Panc1 (cell line): Measurements from ENCODE around the gene TC2N.

Experiments used
- SIN3A ChIP-seq: IDR thresholded peaks from 2 replicates; pipeline ENCODE4 v1.6.1; 2012; ENCODE audit warnings: low read depth, mild to moderate bottlenecking, low read length, moderate library complexity, borderline replicate concordance; ENCODE audit not compliant: insufficient read depth
- TF ChIP-seq, protein P1 (sequence below): fragments of 450-650 bp; IDR thresholded peaks from 2 replicates; pipeline ENCODE4 v1.5.1; 2017; ENCODE audit warnings: mild to moderate bottlenecking
- TF ChIP-seq, protein P2 (sequence below), 2 experiments: IDR thresholded peaks; 2 replicates each; pipeline ENCODE4 v1.6.1; 2011 to 2012; ENCODE audit warnings: low read depth in 2 of 2, control low read depth in 1 of 2, low read length in 1 of 2, mild to moderate bottlenecking in 1 of 2, moderate library complexity in 1 of 2; ENCODE audit not compliant: insufficient read depth in 1 of 2

DNA sequence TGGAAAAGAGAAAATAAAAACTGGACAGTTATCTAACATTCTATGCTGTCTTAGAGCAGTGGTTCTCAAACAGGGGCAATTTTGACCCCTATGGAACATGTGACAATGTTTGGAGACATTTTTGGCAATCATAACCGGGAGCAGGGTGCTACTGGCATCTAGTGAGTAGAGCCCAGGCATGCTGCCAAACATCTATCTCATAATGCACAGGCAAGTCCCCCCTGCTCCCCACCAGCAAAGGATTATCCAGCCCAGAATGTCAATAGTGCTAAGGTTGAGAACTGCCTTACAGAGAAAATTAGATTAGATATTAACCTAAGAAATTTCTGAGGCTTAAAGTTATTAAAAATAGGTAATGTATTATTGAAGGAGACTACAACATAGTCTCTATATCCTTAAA, 112.5 kb downstream of the TC2N start:
- TF ChIP-seq, protein P1, sequence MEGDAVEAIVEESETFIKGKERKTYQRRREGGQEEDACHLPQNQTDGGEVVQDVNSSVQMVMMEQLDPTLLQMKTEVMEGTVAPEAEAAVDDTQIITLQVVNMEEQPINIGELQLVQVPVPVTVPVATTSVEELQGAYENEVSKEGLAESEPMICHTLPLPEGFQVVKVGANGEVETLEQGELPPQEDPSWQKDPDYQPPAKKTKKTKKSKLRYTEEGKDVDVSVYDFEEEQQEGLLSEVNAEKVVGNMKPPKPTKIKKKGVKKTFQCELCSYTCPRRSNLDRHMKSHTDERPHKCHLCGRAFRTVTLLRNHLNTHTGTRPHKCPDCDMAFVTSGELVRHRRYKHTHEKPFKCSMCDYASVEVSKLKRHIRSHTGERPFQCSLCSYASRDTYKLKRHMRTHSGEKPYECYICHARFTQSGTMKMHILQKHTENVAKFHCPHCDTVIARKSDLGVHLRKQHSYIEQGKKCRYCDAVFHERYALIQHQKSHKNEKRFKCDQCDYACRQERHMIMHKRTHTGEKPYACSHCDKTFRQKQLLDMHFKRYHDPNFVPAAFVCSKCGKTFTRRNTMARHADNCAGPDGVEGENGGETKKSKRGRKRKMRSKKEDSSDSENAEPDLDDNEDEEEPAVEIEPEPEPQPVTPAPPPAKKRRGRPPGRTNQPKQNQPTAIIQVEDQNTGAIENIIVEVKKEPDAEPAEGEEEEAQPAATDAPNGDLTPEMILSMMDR, result no peak
- TF ChIP-seq, protein P2, sequence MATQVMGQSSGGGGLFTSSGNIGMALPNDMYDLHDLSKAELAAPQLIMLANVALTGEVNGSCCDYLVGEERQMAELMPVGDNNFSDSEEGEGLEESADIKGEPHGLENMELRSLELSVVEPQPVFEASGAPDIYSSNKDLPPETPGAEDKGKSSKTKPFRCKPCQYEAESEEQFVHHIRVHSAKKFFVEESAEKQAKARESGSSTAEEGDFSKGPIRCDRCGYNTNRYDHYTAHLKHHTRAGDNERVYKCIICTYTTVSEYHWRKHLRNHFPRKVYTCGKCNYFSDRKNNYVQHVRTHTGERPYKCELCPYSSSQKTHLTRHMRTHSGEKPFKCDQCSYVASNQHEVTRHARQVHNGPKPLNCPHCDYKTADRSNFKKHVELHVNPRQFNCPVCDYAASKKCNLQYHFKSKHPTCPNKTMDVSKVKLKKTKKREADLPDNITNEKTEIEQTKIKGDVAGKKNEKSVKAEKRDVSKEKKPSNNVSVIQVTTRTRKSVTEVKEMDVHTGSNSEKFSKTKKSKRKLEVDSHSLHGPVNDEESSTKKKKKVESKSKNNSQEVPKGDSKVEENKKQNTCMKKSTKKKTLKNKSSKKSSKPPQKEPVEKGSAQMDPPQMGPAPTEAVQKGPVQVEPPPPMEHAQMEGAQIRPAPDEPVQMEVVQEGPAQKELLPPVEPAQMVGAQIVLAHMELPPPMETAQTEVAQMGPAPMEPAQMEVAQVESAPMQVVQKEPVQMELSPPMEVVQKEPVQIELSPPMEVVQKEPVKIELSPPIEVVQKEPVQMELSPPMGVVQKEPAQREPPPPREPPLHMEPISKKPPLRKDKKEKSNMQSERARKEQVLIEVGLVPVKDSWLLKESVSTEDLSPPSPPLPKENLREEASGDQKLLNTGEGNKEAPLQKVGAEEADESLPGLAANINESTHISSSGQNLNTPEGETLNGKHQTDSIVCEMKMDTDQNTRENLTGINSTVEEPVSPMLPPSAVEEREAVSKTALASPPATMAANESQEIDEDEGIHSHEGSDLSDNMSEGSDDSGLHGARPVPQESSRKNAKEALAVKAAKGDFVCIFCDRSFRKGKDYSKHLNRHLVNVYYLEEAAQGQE (IDR thresholded peaks at IDR 0.05; ENCODE audit: insufficient read depth in 1 of 2, low read depth in 2 of 2, low read length in 1 of 2), result no peak
- TF ChIP-seq SIN3A, result no peak
